ENCODE measurements around the gene C1QTNF1. TPM values are rescaled to one million over a fixed set of nuclear protein-coding genes. Genes with fewer than 3 reads are reported as not detected.

C1QTNF1 gene
- total and polyA plus RNA-seq, 9 of the 15 experiments (the other 6 are each of a cell fraction or from before 2014, with no cell fraction given), result 0.09 TPM; not detected in 8

- Histone ChIP-seq H3K9me1 (ENCODE audit: control insufficient read depth, insufficient read depth, low read length) (peaks cover 5% of the 10 kb centered on the region), H3K4me2 (ENCODE audit: insufficient read depth, low read length) (no peak overlapping the region), H3K4me3 (no peak overlapping the region), H3K27me3 (ENCODE audit: control insufficient read depth in 2 of 2, insufficient read depth in 2 of 2, low read length in 2 of 2) (peaks cover 11 to 39% of the 10 kb centered on the region in 2 experiments; a peak in 4 of 5 replicates), H4K20me1 (replicated peaks; ENCODE audit: control insufficient read depth, insufficient read depth, low read length) (peaks cover 14% of the 10 kb centered on the region), H3K36me3 (ENCODE audit: control insufficient read depth, insufficient read depth, low read length) (no peaks in the 10 kb centered on the region; the same call in 2 of the 3 replicates), H3K79me2 (ENCODE audit: control insufficient read depth, insufficient read depth, low read length) (no peaks in the 10 kb centered on the region), H3K9ac (ENCODE audit: insufficient read depth in 1 of 2, low read depth in 2 of 2, low read length in 2 of 2) (no peak overlapping the region), H3K4me1 (replicated peaks in 1 of 2; ENCODE audit: control insufficient read depth in 2 of 2, insufficient read depth in 2 of 2, low read length in 2 of 2) (peaks cover 0 to 27% of the 10 kb centered on the region in 2 experiments; a peak in 2 of 5 replicates), H2AFZ (ENCODE audit: low read depth, low read length) (no peak overlapping the region), H3K27ac (ENCODE audit: extremely low read depth, low read depth, low read length) (no peak overlapping the region), H3K9me3 (replicated peaks; ENCODE audit: control insufficient read depth, insufficient read depth, low read depth, low read length) (no peaks in the 10 kb centered on the region)
- 11% methylated on average over 4 of the region's 4 CpGs for WGBS (ENCODE audit: insufficient coverage, low coverage, missing lambda C conversion rate)
- intact Hi-C loops (cut with micrococcal nuclease) (no loop called here), in situ Hi-C loops (cut with MboI) (no loop called here)
- POLR2A ChIA-PET, result interaction anchor here (0.6 kb wide), 1 partner anchor 133 kb away, joined by 3 read pairs; no protein-coding TSS in a partner anchor
- DNase-seq (ENCODE audit: extremely low read depth in 1 of 4, low spot score in 3 of 4) (no peak), FAIRE-seq (no peak), ATAC-seq (no peak)
- no TSS peak for BruUV-seq (replicated peaks)
- CTCF ChIA-PET (ENCODE audit: low intra/inter-chr PET ratio), result no interaction called here
- TF ChIP-seq, protein P1, sequence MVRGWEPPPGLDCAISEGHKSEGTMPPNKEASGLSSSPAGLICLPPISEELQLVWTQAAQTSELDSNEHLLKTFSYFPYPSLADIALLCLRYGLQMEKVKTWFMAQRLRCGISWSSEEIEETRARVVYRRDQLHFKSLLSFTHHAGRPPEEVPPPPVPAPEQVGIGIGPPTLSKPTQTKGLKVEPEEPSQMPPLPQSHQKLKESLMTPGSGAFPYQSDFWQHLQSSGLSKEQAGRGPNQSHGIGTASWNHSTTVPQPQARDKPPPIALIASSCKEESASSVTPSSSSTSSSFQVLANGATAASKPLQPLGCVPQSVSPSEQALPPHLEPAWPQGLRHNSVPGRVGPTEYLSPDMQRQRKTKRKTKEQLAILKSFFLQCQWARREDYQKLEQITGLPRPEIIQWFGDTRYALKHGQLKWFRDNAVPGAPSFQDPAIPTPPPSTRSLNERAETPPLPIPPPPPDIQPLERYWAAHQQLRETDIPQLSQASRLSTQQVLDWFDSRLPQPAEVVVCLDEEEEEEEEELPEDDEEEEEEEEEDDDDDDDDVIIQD (CRISPR knock-in tag; IDR thresholded peaks at IDR 0.05), result no peak
- TF ChIP-seq SRSF9 (IDR thresholded peaks at IDR 0.05; ENCODE audit: borderline replicate concordance, low read depth, low read length), result no peak
- TF ChIP-seq C11orf30 (IDR thresholded peaks at IDR 0.05; ENCODE audit: low read depth), result no peak
- TF ChIP-seq GABPB1 (CRISPR knock-in tag; IDR thresholded peaks at IDR 0.05), result no peak
- peak; percentile 84 for TF ChIP-seq RFX1 (IDR thresholded peaks at IDR 0.05)
- no peak for TF ChIP-seq FOSL1 (tag; conservative IDR thresholded peaks at IDR 0.05)
- TF ChIP-seq, protein P2, sequence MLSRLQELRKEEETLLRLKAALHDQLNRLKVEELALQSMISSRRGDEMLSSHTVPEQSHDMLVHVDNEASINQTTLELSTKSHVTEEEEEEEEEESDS (CRISPR knock-in tag; IDR thresholded peaks at IDR 0.05), result no peak
- no peak for TF ChIP-seq ZNF76 (CRISPR knock-in tag; IDR thresholded peaks at IDR 0.05; ENCODE audit: borderline replicate concordance)
- TF ChIP-seq ILF3 (IDR thresholded peaks at IDR 0.05; ENCODE audit: borderline replicate concordance), result no peak
Measured at GRCh38 chr17:79092567-79092966, 68.6 kb downstream of the C1QTNF1 start.

Data from K562 (cell line).